Lung (tissue), 12 donors: ENCODE results near the gene MAMDC4. TPM values are rescaled to one million over a fixed set of nuclear protein-coding genes. Genes with fewer than 3 reads are reported as not detected.

Source experiments
- ATAC-seq: fragments of 200-7000 bp; cut with Tn5 transposase; one replicate; pipeline ENCODE4 v1.9.1; 2020; ENCODE audit warnings: moderate number of reproducible peaks; ENCODE audit not compliant: insufficient read depth, low FRiP score
- DNase-seq, 3 donors: peaks; one replicate each; pipeline ENCODE4 v3.0.0-alpha.2; 2013 to 2017
- H3K27ac ChIP-seq, 2 donors: one replicate each; pipeline ENCODE4 v1.5.1; 2013; ENCODE audit warnings: mild to moderate bottlenecking in 2 of 2, moderate library complexity in 2 of 2, control low read depth in 1 of 2, inconsistent platforms in 1 of 2, low read depth in 1 of 2, low read length in 1 of 2
- H3K27me3 ChIP-seq, 3 donors: one replicate each; pipeline ENCODE4 v1.5.1; 2013; ENCODE audit warnings: low read length in 2 of 3; ENCODE audit not compliant: control insufficient read depth in 3 of 3, insufficient read depth in 3 of 3
- H3K36me3 ChIP-seq, 4 donors: one replicate each; pipeline ENCODE4 v1.5.1; 2013; ENCODE audit warnings: low read length in 4 of 4, mild to moderate bottlenecking in 1 of 4, moderate library complexity in 1 of 4; ENCODE audit not compliant: control insufficient read depth in 4 of 4, insufficient read depth in 4 of 4
- H3K4me1 ChIP-seq, 5 donors: one replicate each; pipeline ENCODE4 v1.5.1; 2013; ENCODE audit warnings: low read length in 5 of 5, mild to moderate bottlenecking in 2 of 5, moderate library complexity in 1 of 5; ENCODE audit not compliant: control insufficient read depth in 5 of 5, insufficient read depth in 5 of 5
- H3K4me3 ChIP-seq: one replicate; pipeline ENCODE4 v1.5.1; 2013; ENCODE audit warnings: mild to moderate bottlenecking, control low read depth, moderate library complexity
- H3K9ac ChIP-seq, 2 donors: one replicate each; pipeline ENCODE4 v1.5.1; 2013; ENCODE audit warnings: low read length in 2 of 2, control low read depth in 1 of 2; ENCODE audit not compliant: insufficient read depth in 1 of 2
- H3K9me3 ChIP-seq, 4 donors: one replicate each; pipeline ENCODE4 v1.5.1; 2013; ENCODE audit warnings: low read length in 3 of 4, mild to moderate bottlenecking in 1 of 4, moderate library complexity in 1 of 4; ENCODE audit not compliant: control insufficient read depth in 4 of 4, insufficient read depth in 3 of 4
- CTCF ChIP-seq: IDR thresholded peaks from 2 replicates; pipeline ENCODE4 v1.5.1; 2012; ENCODE audit warnings: mild to moderate bottlenecking; ENCODE audit errors: control extremely low read depth, extremely low read depth
- whole genome bisulfite sequencing, 2 donors: extraction: QIAGEN DNeasy Blood & Tissue Kit; methylation state at CpG; one replicate each; pipeline ENCODE4 v1.1.7; 2013; 5-methylcytosine and 5-hydroxymethylcytosine counted together
- polyA plus RNA-seq, 2 donors: library from polyadenylated mRNA; stranded (reverse); fragments of 200-250 nt; gene quantifications; one replicate each; pipeline ENCODE4 v1.2.1, GENCODE V29; 2013
- total RNA-seq, 2 donors: library from RNA; depleted of rRNA in 1 of 2; stranded (reverse); fragments of >200 nt in 1 of 2; gene quantifications; one replicate each; pipeline ENCODE4 v1.2.1, GENCODE V29; 2014 to 2021
- donor health status: control.
- donor health status: control.
- donor health status: Bipolar disorder and iron deficiency.
- donor health status: healthy.
- donor health status: DM: yes; HTN: yes; CAD: no.

Gene MAMDC4
- total and polyA plus RNA-seq, 4 donors, result 5.6 to 13.2 (median 7.1) TPM

DNA sequence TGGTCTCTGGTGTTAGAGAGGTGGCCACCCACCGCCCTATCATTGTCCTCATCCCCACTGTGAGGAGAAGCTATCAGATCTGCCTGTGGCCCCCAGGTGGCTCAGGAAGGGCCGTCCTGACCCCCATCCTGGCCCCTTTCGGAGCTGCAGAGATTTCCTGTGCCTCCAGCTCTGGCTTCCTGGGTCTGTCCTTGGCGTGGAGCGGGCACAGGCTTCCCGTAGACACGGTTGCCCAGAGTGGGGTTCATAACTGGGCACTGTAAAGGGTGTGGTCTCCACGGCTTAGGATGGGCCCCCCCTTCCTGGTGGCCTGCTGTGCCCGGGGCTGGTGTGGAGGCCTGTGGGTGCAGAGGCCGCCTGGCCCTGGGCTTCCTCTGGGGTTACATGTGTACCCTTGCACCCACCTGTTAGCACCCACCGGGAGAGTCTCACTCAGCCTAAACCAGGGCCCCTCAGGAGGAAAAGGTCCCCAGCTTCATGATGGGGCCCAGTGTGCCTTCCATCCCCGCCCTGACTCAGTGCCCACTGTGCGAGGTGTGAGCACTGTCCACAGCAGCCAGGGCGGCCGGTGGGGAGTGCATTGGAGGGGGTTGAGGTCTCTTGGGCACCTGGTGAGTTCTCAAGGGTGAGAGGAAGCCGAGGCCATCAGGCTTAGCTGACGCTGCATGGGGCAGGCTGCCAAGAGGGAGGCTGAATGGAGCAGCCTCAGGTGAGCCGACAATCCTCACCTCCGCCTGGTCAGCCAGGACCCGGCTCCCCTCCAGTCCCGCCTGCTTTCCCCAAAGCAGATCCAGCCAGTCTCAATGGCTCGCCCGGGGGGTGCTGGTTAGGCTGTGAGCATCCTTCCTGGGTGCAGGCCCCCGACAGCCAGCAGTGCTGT lies 25.2 kb upstream of the MAMDC4 start:
- 93% methylated on average over 24 of the region's 24 CpGs for WGBS, 2 donors
- Histone ChIP-seq H3K27me3 (no peaks in the 10 kb centered on the region), H3K9me3 (no peaks in the 10 kb centered on the region), H3K27ac (no peak overlapping the region), H3K4me1 (peaks cover 0 to 1% (median 0%) of the 10 kb centered on the region in 5 donors), H3K9ac (no peak overlapping the region), H3K4me3 (no peak overlapping the region), H3K36me3 (peaks cover 0 to 77% (median 19%) of the 10 kb centered on the region in 4 donors)
- DNase-seq, result no peak
- ATAC-seq, result no peak
- no peak for TF ChIP-seq CTCF

DNA sequence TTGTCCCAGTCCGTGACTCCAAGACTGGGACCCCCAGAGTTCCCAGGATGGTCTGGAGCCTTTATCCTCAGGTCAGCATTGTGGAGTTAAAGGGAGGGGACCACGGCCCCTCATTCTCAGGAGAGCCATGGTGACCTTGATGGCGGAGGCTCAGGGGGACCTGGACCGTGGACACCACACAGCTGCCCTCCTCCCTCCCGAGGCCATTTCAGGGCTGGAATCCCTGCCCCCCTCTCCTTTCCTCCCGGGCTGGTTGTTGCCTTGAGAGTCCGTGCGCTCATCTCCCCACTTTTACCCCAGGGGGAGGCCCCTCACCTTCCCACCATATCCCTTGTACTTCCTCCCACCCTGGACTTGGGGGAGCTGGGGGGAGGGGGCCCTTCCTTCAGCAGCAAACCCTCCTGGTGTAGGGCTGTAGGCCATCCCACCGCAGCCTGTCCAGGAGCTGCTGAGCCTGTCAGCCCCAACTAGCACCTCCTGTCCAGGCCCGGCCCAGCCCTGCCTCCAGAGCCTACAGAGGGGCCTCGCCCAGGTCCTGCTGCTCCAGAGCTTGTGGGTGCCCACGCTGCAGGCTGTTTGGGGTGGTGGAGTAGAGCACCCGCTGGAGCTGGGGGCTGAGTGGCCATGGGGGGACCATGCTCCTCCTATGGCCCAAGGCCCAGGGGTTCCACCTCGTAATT lies 24.2 kb upstream of the MAMDC4 start:
- Histone ChIP-seq H3K9ac (no peak overlapping the region), H3K27ac (no peak overlapping the region), H3K27me3 (no peaks in the 10 kb centered on the region), H3K9me3 (no peaks in the 10 kb centered on the region), H3K4me3 (no peak overlapping the region), H3K36me3 (peaks cover 0 to 83% (median 21%) of the 10 kb centered on the region in 4 donors), H3K4me1 (no peaks in the 10 kb centered on the region)
- 93 to 97% methylated on average over 14 of the region's 14 CpGs for WGBS, 2 donors
- no peak for DNase-seq
- no peak for TF ChIP-seq CTCF
- ATAC-seq, result no peak

DNA sequence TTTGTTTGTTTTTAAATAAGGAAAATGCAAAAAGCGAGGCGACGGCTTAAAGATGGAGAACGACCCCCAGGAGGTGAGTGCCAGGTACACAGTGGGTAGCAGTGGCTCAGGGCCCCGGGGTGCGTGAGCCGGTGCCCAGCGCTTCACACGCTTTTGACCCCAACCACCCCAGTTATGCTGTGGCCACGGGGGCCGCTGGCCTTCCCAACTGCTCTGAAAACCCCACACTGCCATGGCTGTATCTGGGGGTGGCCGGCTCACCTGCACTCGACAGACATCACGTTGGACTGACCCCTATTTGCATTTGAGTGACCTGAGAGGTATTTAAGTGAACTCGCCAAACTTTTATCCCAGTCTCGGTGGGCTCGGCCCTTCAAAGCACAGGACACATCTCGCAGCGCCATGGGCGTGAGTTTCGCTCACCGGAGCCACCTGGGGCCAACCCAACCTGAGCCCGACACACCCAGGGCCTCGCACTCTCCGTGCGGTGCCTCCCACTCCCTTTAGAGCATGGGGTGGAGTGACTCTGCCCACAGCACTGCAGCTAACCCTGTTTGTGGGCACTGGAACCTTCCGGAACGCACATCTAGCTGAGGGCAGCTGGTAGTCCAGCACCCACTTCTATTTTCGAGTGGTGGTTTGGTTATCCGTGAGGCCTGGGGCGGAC lies 23.5 kb upstream of the MAMDC4 start:
- Histone ChIP-seq H3K27me3 (no peaks in the 10 kb centered on the region), H3K4me3 (no peak overlapping the region), H3K36me3 (peaks cover 0 to 82% (median 18%) of the 10 kb centered on the region in 4 donors), H3K9ac (no peak overlapping the region), H3K4me1 (no peaks in the 10 kb centered on the region), H3K9me3 (no peaks in the 10 kb centered on the region), H3K27ac (no peak overlapping the region)
- DNase-seq (no peak), ATAC-seq (no peak)
- TF ChIP-seq CTCF, result no peak
- 96% methylated on average over 31 of the region's 31 CpGs for WGBS, 2 donors
